MG63 (cell line): ENCODE results near the gene BRD4. TPM values are rescaled to one million over a fixed set of nuclear protein-coding genes. Genes with fewer than 3 reads are reported as not detected.

ENCODE experiments used
- DNase-seq: peaks from one replicate; pipeline ENCODE4 v3.0.0-alpha.2; 2020
- H3K27me3 ChIP-seq: fragments of 250-450 bp; sonication (Bioruptor Pico); 2 replicates; pipeline ENCODE4 v1.5.1; 2020; ENCODE audit warnings: mild to moderate bottlenecking, moderate library complexity
- H3K36me3 ChIP-seq: fragments of 250-450 bp; sonication (Bioruptor Pico); 2 replicates; pipeline ENCODE4 v1.5.1; 2020; ENCODE audit warnings: mild to moderate bottlenecking, moderate library complexity
- H3K4me3 ChIP-seq: fragments of 250-450 bp; sonication (Bioruptor Pico); 2 replicates; pipeline ENCODE4 v1.5.1; 2020; ENCODE audit warnings: mild to moderate bottlenecking, moderate library complexity
- H3K9me3 ChIP-seq: fragments of 250-450 bp; sonication (Bioruptor Pico); 2 replicates; pipeline ENCODE4 v1.5.1; 2020; ENCODE audit warnings: mild to moderate bottlenecking, moderate library complexity
- total RNA-seq: library from RNA; depleted of rRNA; stranded (reverse); fragments of >200 nt; shearing (Covaris generic); gene quantifications from 2 replicates; pipeline ENCODE4 v1.2.3, GENCODE V29; 2014; ENCODE audit warnings: low replicate concordance; rRNA removed

BRD4 gene
- total RNA-seq, result 9.3 and 16.0 TPM in 2 replicates

GRCh38 chr19:15332311-15332996, at the start of gene BRD4:
TSS of gene BRD4 (minus strand) at chr19:15332539. CDS start at chr19:15273099, 59,440 bp downstream.
- no peaks in the 10 kb centered on the region for H3K27me3 ChIP-seq
- H3K9me3 ChIP-seq, result no peaks in the 10 kb centered on the region
- H3K4me3 ChIP-seq, result peak within 1 kb of the TSS; percentile 99
- peaks cover 34% of the 10 kb centered on the region for H3K36me3 ChIP-seq
- peak; percentile 81 for DNase-seq

GRCh38 chr19:15381864-15382263, 49.5 kb upstream of the BRD4 start:
- DNase-seq, result no peak
- no peak overlapping the region for H3K4me3 ChIP-seq
- H3K36me3 ChIP-seq, result peaks cover 43% of the 10 kb centered on the region
- no peaks in the 10 kb centered on the region for H3K9me3 ChIP-seq
- H3K27me3 ChIP-seq, result no peaks in the 10 kb centered on the region

DNA sequence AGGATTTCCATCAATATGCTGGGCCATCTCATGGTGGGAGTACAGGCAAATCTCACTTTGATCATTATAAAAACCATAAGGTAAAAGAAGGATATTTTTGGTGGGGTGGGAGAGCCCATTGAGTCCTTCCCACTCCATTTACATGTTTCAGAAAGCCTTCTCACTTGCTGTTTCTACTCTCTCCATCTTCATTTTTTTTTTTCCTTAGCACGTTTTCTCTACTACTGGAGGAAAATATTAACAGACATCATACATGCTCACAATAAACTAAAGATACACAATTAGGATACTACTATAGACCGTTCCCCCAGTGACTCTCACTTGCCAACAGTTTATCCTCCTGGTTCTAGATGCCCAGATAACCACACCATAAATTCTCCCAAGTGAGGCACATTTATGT, 49.1 kb upstream of the BRD4 start:
- Histone ChIP-seq H3K27me3 (no peaks in the 10 kb centered on the region), H3K36me3 (peaks cover 45% of the 10 kb centered on the region), H3K4me3 (no peak overlapping the region), H3K9me3 (no peaks in the 10 kb centered on the region)
- DNase-seq, result no peak

GRCh38 chr19:15379999-15380647, 47.8 kb upstream of the BRD4 start:
- Histone ChIP-seq H3K9me3 (no peaks in the 10 kb centered on the region), H3K27me3 (no peaks in the 10 kb centered on the region), H3K4me3 (peak overlapping the region; percentile 99), H3K36me3 (peaks cover 45% of the 10 kb centered on the region)
- DNase-seq, result peak; percentile 83

DNA sequence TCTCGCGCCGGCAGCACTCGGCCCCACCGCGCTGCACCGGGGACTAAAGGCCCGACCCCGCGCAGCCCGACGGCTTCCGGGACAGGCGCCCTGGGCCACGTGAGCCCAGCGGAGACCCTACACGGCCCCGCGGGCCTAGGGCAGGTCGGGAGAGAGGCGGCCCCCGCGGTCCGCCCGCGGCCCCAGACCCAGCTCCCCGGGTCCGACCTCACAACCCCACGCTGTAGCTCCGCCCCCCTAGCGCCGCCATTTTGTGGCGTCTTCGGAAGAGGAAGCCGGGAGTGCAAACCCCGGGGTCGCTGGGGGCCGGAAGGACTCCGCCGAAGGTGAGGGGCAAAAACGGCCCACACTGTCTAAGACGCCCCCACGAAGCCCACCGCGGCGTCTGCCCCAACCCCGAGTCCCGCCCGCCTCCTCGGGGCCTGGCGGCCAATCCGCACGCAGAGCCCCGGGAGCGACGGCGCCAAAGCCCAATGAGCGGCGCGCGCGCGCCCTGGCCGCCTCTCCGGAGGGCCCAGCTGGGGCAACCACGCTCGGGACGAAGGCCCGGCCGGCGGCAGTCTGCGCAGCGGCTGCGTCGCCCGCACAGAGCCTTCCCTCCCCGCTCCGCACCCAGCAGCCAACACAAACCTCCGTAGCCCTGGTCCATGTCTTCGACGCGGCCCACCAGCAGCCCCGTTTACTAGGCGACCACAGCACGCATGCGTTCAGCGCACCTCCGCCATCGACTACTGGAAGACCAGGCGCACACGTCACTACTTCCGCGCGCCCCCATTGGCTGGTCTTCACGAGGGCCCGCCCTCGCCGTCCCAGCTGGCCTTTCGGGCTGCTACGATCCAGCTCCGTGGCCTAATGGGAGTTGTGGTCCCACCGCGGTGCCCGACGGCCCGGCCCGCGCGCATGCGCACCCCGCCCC, 47.0 kb upstream of the BRD4 start, which contains the start of gene AKAP8:
TSS of gene AKAP8 (minus strand) at position 705 of the 916 bp plus-strand sequence. CDS start at position 649, 56 bp downstream.
- H3K9me3 ChIP-seq, result no peaks in the 10 kb centered on the region
- peak within 1 kb of the TSS; percentile 99 for H3K4me3 ChIP-seq
- peak; percentile 99 for DNase-seq
- peaks cover 53% of the 10 kb centered on the region for H3K36me3 ChIP-seq
- H3K27me3 ChIP-seq, result no peaks in the 10 kb centered on the region

DNA sequence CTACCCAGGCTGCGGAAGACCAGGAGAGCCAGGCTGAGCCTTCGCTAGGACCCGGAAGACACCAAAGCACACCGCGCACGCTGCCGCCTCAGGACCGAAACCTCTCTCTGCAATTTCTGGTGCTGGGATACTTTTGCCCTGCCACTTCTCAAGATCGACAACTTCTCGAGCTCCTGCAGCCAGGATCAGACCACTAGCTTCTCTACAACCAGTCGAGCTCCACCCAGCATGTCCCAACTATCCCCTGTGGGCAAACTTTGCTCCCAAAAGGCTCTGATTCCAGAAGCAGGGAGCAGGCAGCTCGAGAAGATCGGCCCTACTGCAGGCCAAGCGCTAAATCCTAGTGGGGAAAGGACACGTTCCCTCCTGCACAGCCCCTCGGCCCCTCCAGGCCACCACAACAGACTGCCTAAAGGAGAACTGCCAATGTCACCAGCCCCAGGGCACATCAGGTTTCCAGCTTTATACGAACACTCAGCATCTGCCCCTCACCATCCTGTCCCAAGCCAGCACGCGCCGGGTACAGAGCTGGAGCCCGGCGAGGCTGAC, 46.3 kb upstream of the BRD4 start:
- peak; percentile 67 for DNase-seq
- Histone ChIP-seq H3K36me3 (peaks cover 61% of the 10 kb centered on the region), H3K9me3 (no peaks in the 10 kb centered on the region), H3K27me3 (no peaks in the 10 kb centered on the region), H3K4me3 (peak overlapping the region; percentile 99)

DNA sequence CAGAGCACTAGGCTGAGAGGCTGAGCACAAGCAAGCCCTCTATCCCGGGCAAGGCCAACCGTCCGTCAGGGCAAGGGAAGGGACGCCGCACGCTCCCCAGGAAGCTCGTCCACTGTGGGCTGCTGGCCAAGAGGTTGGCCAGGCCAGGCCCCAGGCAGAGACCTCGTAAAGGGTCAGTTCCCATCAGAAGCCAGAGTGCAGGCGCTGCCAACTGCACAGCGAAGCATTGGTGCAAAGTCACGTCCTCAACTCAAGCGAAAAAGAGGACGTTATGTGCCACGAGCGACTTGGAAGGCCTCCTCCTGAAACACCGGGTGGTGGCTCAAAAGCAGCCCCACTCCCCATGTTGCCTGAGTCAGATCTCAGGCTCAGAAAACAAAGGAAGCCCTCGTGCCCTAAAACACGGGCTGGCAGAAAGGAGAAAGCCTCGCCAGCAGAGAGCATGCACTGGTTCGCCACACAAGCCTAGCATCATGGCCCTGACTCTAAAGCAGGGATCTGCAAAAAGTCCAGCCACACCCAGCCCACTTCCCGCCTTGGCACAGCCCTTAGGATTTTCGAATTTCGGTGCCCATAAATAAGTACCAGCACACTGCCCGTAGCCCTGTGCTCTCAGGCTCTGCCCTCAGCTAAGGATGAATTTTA, 42.6 kb upstream of the BRD4 start:
- DNase-seq, result no peak
- Histone ChIP-seq H3K27me3 (no peaks in the 10 kb centered on the region), H3K36me3 (peaks cover 77% of the 10 kb centered on the region), H3K4me3 (no peak overlapping the region), H3K9me3 (no peaks in the 10 kb centered on the region)

DNA sequence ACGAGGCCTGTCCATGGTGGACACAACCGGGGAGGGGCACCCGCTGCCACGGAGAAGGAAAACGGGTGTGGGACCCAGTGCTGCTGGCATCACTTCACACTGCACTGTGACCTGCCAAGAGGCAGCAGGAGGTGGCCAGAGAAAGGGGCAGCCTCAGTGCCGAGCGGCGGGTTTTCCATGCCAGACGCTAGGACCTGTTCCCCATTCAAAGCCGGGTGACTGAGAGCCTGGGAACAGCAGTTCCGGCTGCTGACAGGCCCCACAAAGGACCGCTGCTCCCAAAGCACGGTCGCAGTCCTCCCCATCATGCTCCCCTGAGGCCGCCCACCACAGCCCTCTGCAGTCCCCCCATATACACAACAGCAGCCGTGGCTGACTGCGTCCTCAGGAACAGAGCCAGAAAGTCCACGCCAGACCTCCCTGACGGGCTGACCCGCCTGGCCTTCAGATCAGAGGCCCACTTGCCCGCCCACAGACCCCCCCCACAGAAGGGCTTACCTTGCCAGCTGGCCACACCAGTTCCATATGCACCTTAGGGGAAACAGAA, 41.8 kb upstream of the BRD4 start:
- no peak for DNase-seq
- no peaks in the 10 kb centered on the region for H3K9me3 ChIP-seq
- no peak overlapping the region for H3K4me3 ChIP-seq
- no peaks in the 10 kb centered on the region for H3K27me3 ChIP-seq
- H3K36me3 ChIP-seq, result peaks cover 83% of the 10 kb centered on the region

GRCh38 chr19:15373644-15374043, 41.3 kb upstream of the BRD4 start:
- Histone ChIP-seq H3K36me3 (peaks cover 87% of the 10 kb centered on the region), H3K27me3 (no peaks in the 10 kb centered on the region), H3K9me3 (no peaks in the 10 kb centered on the region), H3K4me3 (no peak overlapping the region)
- no peak for DNase-seq

DNA sequence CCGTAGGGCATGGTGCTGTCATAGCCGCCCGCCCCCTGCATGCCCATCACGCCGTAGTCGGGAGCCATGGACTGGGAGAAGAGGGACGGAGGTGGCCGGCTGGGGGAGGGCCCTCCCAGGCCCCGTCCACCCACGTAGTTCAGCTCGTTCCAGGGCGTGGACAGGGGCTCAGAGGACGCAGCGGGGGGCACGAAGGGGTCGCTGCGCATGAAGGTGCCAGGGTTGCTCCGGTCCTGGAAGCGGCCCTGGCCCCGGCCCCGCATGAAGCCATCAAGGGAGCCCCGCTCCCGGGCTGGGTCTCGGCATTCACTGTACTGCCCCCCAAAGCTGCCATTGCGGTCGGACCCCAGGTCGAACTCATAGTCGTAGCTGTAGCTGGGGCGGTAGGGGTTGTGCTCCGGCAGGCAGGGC, 40.6 kb upstream of the BRD4 start:
- Histone ChIP-seq H3K36me3 (peaks cover 90% of the 10 kb centered on the region), H3K27me3 (no peaks in the 10 kb centered on the region), H3K9me3 (no peaks in the 10 kb centered on the region), H3K4me3 (no peak overlapping the region)
- no peak for DNase-seq

GRCh38 chr19:15372470-15372869, 40.1 kb upstream of the BRD4 start:
- no peaks in the 10 kb centered on the region for H3K9me3 ChIP-seq
- no peak for DNase-seq
- no peaks in the 10 kb centered on the region for H3K27me3 ChIP-seq
- peaks cover 94% of the 10 kb centered on the region for H3K36me3 ChIP-seq
- no peak overlapping the region for H3K4me3 ChIP-seq

GRCh38 chr19:15371786-15372380, 39.5 kb upstream of the BRD4 start:
- Histone ChIP-seq H3K4me3 (no peak overlapping the region), H3K36me3 (peaks cover 94% of the 10 kb centered on the region), H3K27me3 (no peaks in the 10 kb centered on the region), H3K9me3 (no peaks in the 10 kb centered on the region)
- no peak for DNase-seq

GRCh38 chr19:15371119-15371518, 38.8 kb upstream of the BRD4 start:
- no peaks in the 10 kb centered on the region for H3K27me3 ChIP-seq
- H3K4me3 ChIP-seq, result no peak overlapping the region
- no peak for DNase-seq
- H3K9me3 ChIP-seq, result no peaks in the 10 kb centered on the region
- H3K36me3 ChIP-seq, result peaks cover 94% of the 10 kb centered on the region

- H3K36me3 ChIP-seq, result peaks cover 96% of the 10 kb centered on the region
- no peaks in the 10 kb centered on the region for H3K27me3 ChIP-seq
- no peak for DNase-seq
- H3K4me3 ChIP-seq, result no peak overlapping the region
- no peaks in the 10 kb centered on the region for H3K9me3 ChIP-seq
These were observed 37.2 kb upstream of the BRD4 start for GRCh38 chr19:15369594-15369891.

DNA sequence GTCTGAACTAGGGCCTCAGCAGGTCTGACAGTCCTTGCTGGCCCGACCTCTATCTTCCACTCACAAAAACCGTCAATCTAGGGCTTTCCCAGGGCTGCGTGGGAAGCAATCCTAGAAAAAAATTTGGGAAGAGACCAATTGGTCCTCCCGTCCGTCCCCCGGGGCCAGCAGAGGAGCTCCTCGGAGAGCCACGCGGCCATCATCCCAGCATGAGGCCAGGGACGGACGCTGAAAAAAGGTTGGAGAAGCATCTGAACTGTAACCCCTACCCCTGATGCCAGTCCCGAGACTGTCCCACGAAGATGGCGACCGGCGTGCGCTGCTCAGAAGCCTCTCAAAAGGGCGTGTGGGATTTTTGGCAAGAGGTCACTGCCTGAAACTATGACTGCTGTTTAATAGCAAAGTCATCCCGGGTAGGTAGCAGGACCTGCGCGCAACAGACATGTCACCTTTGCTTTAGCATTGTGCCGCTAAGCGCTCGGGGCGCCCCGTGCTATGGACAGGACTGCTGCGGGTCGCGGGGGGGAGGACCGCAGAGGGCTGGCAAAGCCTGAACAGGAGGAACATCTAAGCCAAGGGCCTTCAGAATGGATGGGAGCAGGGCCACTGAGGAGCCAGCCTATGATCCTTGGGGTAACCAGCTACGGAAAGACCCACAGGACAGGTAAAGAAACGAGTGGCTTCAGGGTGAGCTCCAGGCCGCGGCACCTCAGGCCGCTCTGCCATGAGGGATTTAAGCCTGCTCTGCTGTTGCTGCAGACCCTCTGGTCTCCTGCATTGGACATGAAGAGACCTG, 36.7 kb upstream of the BRD4 start:
- H3K36me3 ChIP-seq, result peaks cover 95% of the 10 kb centered on the region
- no peaks in the 10 kb centered on the region for H3K27me3 ChIP-seq
- no peak overlapping the region for H3K4me3 ChIP-seq
- no peak for DNase-seq
- H3K9me3 ChIP-seq, result no peaks in the 10 kb centered on the region
